ENCODE data around the gene MARCKS.
"Not testable (repeated sequence)": the region's sequence is repeated elsewhere in the genome, so short reads cannot be mapped to it uniquely, and the experiment has no call there.

MARCKS gene

DNA sequence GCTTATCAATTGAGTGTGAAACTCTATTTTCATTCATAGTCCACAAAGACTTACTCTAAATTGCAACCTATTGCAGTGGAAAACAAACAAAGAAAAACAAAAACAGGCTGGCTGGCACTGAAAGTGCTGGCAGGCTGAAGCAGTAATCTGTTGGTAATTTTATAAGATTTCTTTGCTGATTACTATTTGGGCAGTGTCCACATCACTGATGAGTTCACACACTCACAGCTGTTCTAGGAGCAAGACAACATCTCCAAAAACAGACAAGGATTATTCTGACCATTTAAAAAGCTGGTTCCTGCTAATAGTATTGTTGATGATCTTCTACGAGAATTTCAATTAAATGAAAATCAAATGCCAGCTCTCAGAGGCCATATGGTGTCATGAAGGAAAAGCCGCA is 26.9 kb downstream of the MARCKS start:
- DNase-seq (ENCODE audit: low spot score): no peak

DNA sequence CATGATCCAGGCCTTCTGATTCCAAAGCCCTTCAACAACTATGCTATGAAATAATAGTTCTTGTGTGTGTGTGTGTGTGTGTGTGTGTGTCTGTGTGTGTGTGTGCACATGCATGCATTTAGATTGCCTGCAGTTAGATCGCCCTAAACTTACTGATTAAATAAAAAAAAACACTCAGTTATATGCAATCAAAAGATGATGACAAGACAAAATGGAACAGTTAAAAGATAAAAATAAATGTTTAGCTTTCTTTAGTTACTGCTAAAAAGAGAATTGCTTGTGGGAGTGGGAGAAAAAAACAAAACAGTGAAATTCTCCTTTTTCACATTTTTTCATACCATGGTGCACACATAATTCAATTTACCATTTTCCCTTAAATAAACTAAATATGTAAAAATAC is 29.4 kb downstream of the MARCKS start:
- DNase-seq (ENCODE audit: low spot score): no peak

DNA sequence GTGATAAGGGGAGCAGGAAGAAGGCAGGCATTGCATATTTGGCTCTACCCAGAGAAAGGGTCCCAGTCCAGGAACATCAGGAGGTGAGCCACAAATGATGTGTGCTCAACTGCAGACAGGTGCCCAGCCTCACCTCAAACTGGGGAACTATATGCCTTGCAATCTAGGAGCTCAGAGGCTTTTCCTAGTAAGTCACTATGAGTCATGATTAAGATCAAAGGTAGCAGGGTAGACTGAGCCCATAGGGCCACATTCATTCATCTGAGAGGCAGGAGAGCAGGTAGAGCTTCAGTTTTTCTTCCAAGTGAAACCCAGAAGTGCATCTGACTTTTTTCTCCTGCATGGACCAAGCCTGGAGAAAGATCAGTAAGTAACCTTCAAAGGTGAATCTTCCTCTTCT is 31.3 kb downstream of the MARCKS start:
- DNase-seq (ENCODE audit: low spot score): no peak

DNA sequence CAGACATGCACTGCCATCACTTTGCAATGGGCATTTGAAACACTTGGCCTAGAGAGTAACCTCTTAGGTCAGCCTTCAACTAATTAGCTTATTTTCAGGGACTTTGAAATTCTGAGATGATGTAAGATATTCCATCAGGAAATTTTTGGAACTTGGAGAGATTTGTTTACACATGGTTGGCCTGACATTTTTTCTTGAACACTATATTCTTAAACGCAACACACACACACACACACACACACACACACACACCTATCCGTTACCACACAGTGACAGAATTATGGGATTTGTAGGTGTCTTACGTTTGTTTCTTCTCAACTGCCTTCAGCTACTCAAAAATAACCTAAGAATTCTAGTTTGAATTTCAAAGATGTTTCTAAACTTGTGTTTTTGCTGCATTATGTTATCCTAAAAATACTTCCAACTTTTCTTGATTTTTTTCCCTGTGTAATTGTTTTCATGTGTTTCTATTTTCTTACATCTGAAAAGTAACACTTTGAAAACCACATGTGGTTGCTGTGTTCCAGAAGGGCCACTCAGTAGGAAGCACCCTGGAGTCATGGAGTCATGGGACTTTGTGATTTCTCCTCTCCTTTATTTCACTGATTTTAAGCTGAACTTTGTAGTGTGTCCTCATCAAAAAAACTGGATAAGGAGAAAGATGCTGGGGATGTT is 31.9 kb downstream of the MARCKS start:
- no peak for DNase-seq (ENCODE audit: low spot score)

DNA sequence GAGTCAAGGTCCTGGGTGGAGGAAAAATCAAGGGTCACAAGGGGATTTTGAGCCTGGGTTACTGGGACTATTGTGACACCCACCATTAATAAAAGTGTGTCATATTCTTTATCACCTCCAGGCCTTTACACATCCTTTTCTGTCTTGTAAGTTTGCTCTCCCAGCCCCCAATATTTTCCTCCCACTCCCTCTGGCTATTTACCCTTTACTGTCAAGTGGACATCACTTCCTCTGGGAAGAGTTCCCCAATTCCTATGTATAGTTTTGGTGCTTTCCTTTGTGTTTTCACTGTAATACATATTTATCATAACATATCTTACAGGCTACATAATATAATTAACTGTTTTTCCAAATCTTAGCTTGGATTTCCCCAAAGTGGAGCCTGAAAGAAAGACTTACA is 36.3 kb downstream of the MARCKS start:
- no peak for DNase-seq (ENCODE audit: low spot score)

DNA sequence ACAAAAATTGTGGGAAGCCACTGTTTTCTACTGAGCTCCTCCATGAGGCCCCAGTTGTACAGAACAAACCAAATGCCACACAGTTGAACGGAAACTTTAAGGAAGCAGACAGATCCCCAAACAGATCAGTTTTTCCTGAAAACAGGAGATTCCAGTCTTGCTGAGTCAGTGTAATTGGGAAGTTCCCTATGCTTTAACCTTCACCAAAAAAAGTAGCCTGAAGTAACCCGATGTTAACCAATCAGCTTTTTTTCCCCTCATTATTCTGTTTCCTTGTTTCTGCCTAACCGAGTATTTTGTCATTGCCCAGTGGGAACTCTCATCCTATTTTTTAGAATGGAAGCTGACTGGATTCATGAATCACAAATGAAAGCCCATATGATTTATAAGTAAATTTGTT is 36.7 kb downstream of the MARCKS start:
- DNase-seq (ENCODE audit: low spot score): no peak

DNA sequence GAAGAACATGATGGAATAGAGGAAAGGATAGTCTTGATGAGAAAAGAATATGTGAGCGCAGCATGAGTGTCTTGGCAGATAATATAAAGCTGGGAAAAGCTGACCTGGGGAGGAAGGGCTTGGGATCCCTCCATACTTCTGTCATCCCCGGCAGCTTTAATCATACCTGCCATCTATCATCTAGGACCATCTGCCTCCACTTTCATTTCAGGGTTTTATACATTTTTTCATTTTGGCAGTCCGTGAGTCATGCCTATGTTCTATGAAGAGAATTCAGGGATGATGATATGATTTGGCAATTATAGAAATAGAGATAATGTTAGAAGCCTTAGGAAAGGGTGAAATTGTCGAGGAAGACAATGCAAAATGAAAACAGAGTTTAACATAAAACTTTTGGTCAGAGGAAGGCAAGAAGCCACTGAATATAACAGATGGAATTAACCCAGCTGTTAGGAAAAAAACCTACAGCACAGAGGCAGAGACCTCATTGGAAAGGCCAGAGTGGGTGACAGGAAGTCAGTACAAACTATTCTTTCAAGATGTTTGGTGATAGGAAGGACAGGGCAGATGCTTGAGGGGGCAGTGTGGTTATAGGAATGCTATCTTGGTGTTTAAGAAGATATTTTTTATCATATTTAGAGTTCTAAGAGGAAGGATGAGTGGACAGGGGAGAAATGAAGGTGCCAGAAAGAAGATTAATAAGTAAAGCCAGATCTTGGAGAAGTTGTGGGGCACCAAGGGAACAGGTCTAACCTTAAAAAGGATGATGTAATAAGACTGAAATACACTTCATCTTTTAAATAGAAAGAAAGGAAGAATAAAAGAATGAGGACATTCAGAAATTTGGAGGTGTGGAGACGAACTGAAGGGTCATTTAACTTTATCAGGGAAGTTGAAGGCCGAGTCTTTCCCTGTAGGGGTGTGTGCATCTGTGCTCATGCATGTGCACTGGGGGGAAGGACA is 37.8 kb downstream of the MARCKS start:
- DNase-seq (ENCODE audit: low spot score): no peak

DNA sequence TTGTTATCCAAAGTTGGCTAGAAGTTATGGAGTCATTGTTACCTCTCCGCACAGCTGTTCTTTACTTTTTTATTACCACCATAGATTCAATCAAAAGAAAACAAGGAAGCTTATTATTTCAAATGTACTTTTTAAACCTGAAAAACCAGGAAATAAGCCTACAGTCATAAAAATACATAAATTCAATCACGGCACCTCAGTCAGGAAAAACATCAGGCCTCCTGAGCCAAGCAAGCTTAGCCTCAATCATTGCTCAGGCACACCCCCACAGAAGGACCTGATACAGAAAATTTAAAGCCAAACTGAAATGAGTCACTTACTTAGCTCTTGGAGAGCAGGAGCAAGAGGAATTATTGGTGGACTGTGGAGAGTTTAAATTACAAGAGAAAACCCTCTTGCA is 44.3 kb downstream of the MARCKS start:
- DNase-seq (ENCODE audit: low spot score): no peak

DNA sequence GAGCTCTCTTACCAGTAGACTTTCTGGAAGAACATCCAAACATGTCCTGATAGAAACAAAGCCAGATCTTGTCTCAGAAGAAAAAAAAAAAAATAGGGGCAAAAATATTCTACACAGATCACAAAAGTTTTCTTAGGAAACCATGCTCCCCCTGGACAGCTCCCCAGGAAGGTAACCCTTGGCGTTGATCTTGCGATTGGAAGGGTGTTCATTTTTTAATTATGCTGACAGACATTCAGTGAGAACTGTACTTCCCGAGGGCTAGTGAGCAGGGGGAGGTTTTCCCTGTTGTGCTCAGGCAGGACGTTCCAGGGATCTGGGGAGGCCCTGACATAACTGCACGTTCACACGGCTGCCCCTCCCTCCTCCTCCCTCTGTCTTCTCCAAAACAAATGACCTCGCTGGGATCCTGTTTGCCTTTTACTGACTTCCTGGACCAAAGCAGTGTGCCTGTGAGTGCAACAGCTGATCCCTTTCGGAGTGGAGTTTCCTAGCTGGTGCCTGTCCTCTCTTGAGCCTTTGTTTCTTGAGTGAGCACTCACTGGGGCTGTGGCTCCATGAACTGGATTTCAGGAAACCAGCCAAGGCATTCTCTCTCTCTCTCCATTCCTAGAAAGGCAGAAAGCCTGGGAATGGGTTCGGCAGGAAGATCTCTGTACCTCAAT is 46.7 kb downstream of the MARCKS start:
- DNase-seq (ENCODE audit: low spot score): no peak

DNA sequence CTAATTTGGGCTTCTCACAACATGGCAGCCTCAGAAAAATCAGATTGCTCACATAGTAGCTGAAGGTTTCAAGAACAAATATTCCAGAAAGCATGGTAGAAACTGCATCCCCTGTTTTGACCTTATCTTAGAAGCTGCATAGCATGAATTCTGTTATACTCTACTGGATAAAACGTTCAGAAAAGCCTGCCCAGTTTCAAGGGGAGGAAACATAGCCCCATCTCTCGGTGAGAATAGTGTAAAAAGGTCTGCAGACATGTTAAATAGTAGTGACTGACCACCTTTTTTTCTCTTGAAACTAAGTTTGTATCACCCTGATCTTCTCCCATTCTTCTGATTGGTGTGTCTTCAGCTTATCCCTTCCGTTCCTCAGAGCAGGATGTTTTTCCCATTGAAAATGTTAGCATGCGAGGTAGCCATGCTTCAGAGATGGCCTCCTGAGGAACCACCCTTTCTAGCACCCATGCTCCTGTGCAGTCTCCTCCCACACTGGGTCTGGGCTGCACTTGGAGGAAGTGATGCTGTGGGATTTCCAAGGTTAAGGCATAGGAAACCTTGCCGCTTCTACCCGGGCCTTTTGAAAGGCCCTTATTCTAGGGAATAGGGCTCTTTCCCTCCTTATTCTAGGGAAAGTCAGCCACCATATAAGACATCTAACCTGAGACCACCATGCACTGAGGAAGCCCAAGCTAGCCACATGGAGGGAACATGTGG is 50.1 kb downstream of the MARCKS start:
- no peak for DNase-seq (ENCODE audit: low spot score)

DNA sequence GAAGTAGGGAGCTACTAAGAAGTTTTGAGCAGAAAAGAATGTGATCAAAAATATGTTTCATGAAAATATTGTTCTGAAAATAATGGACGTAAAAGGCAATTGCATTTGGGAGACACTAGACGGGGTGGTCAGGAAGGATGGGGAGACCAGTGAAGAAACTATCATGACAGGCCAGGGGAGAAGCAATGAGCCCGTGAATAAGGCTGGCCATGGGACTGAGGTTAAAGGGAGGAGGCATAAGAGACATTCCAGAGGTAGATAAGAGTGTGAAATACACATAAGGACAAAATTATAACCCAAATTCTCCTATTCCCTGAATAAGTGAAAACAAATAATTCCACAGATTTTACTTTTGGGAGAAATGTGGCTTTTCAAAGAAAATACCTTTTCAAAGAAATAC is 51.7 kb downstream of the MARCKS start:
- DNase-seq (ENCODE audit: low spot score): no peak

DNA sequence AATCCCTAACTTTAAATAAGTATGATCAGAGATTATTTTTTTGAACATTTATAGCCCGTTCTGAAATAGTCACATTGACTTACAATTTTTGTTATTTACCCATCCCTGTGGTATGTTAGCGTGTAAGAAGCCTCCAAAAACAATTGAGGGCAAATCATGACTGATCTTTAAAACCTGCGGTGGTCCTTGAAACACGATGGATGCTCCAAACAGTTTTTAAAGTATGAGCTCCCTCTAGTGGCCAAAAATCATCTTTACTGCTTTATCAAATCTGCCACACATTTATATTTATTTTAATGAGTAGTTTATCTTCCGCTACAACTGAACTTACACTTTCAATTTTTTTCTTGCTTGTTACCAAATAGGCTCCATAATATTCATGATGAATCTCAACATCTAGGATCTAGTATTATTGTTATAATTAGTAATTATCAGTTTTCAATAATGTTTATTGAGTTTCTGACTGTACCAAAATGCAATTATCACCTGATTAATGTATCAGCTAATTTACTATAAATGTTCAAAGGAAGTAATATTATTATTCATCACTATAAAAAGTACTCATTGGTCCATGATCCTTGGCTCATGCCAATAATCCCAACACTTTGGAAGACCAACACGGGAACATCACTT is 52.2 kb downstream of the MARCKS start:
- peak; percentile 45 for DNase-seq (ENCODE audit: low spot score)

DNA sequence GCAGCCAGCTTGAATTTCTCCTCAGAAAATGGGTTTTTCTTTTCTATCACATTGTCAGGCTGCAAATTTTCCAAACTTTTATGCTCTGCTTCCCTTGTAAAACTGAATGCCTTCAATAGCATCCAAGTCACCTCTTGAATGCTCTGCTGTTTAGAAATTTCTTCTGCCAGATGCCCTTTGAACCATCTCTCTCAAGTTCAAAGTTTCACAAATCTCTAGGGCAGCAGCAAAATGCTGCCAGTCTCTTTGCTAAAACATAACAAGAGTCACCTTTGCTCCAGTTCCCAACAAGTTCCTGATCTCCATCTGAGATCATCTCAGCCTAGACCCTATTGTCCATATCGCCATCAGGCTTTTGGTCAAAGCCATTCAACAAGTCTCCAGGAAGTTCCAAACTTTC is 53.1 kb downstream of the MARCKS start:
- DNase-seq (ENCODE audit: low spot score): not testable (repeated sequence)

Data from germinal center (tissue), 1 donor.